ENCODE measurements around the gene CT45A2.
"Not testable (repeated sequence)": the region's sequence is repeated elsewhere in the genome, so short reads cannot be mapped to it uniquely, and the experiment has no call there.

The CT45A2 gene, protein sequence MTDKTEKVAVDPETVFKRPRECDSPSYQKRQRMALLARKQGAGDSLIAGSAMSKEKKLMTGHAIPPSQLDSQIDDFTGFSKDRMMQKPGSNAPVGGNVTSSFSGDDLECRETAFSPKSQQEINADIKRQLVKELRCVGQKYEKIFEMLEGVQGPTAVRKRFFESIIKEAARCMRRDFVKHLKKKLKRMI

GRCh38 chrX:135819912-135820311 lies at the start of gene CT45A2:
TSS of gene CT45A2 (minus strand) at chrX:135820012. CDS start at chrX:135816265, 3,747 bp downstream.
- DNase-seq (ENCODE audit: low read depth, low spot score): not testable (repeated sequence)

DNA sequence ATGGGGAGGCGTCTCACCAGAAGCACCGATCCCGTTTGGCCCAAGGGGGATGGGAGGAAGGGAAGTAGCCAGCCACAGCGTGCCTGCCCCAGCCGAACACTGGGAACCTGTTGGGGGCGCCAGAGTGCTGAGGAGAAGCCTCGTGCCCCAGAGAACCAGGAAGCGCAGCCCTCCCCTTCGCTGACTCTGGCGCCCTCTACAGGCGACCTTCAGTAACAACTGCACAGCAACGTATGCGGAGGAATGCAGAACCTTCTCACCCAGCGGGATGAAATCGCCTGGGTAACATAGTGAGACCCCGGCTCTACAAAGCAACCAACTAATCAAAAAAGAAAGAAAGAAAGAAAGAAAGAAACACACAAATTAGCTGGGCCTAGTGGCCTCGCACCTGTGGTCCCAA lies 34.6 kb upstream of the CT45A2 start, which contains the start of gene CT45A8:
TSS of gene CT45A8 (minus strand) at position 101 of the 400 bp plus-strand sequence. CDS start 3,755 bp downstream, outside the sequence.
- not testable (repeated sequence) for DNase-seq (ENCODE audit: low read depth, low spot score)

DNA sequence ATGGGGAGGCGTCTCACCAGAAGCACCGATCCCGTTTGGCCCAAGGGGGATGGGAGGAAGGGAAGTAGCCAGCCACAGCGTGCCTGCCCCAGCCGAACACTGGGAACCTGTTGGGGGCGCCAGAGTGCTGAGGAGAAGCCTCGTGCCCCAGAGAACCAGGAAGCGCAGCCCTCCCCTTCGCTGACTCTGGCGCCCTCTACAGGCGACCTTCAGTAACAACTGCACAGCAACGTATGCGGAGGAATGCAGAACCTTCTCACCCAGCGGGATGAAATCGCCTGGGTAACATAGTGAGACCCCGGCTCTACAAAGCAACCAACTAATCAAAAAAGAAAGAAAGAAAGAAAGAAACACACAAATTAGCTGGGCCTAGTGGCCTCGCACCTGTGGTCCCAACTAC lies 17.4 kb upstream of the CT45A2 start, which contains the start of gene CT45A7:
TSS of gene CT45A7 (minus strand) at position 101 of the 400 bp plus-strand sequence. CDS start 3,747 bp downstream, outside the sequence.
- DNase-seq (ENCODE audit: low read depth, low spot score): not testable (repeated sequence)

- not testable (repeated sequence) for DNase-seq (ENCODE audit: low read depth, low spot score)
These were observed 17.1 kb downstream of the CT45A2 start, which contains the start of gene CT45A6 for GRCh38 chrX:135802687-135803086. TSS of gene CT45A6 (minus strand) at chrX:135802787. CDS start at chrX:135798993, 3,794 bp downstream.

DNA sequence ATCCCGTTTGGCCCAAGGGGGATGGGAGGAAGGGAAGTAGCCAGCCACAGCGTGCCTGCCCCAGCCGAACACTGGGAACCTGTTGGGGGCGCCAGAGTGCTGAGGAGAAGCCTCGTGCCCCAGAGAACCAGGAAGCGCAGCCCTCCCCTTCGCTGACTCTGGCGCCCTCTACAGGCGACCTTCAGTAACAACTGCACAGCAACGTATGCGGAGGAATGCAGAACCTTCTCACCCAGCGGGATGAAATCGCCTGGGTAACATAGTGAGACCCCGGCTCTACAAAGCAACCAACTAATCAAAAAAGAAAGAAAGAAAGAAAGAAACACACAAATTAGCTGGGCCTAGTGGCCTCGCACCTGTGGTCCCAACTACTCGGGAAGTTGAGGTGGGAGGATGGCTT lies 34.4 kb downstream of the CT45A2 start, which contains the start of gene CT45A5:
TSS of gene CT45A5 (minus strand) at position 101 of the 400 bp plus-strand sequence. CDS start 3,774 bp downstream, outside the sequence.
- not testable (repeated sequence) for DNase-seq (ENCODE audit: low read depth, low spot score)

DNA sequence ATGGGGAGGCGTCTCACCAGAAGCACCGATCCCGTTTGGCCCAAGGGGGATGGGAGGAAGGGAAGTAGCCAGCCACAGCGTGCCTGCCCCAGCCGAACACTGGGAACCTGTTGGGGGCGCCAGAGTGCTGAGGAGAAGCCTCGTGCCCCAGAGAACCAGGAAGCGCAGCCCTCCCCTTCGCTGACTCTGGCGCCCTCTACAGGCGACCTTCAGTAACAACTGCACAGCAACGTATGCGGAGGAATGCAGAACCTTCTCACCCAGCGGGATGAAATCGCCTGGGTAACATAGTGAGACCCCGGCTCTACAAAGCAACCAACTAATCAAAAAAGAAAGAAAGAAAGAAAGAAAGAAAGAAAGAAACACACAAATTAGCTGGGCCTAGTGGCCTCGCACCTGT lies 51.7 kb downstream of the CT45A2 start, which contains the start of gene CT45A3:
TSS of gene CT45A3 (minus strand) at position 101 of the 400 bp plus-strand sequence. CDS start 3,747 bp downstream, outside the sequence.
- DNase-seq (ENCODE audit: low read depth, low spot score): not testable (repeated sequence)
